Psoas muscle (tissue), 8 donors: ENCODE measurements around the gene LKAAEAR1. TPM values are rescaled to one million over a fixed set of nuclear protein-coding genes. Genes with fewer than 3 reads are reported as not detected.
A peak's percentile ranks its signal among the peaks of the same experiment; 100 is the strongest.

Experiments used
- ATAC-seq, 4 donors: fragments of 200-7000 bp; cut with Tn5 transposase; one replicate each; pipeline ENCODE4 v1.9.1; 2020; ENCODE audit warnings: moderate library complexity in 3 of 4, mild to moderate bottlenecking in 2 of 4
- DNase-seq, 2 donors: peaks; one replicate each; pipeline ENCODE4 v3.0.0-alpha.2; 2020
- H3K27ac ChIP-seq: fragments of 200-600 bp; one replicate; pipeline ENCODE4 v1.8.0; 2022
- H3K27me3 ChIP-seq, 3 donors: fragments of 200-600 bp in 1 of 3; one replicate each; pipeline versions ENCODE4 v1.6.1 to v1.8.0; 2013 to 2022; ENCODE audit warnings: low read length in 2 of 3, mild to moderate bottlenecking in 2 of 3, moderate library complexity in 1 of 3; ENCODE audit not compliant: insufficient read depth in 3 of 3
- H3K36me3 ChIP-seq, 2 donors: fragments of 200-600 bp in 1 of 2; one replicate each; pipeline versions ENCODE4 v1.6.1 to v1.8.0; 2013 to 2022; ENCODE audit warnings: low read depth in 1 of 2, mild to moderate bottlenecking in 1 of 2, moderate library complexity in 1 of 2; ENCODE audit not compliant: insufficient read depth in 1 of 2
- H3K4me1 ChIP-seq: fragments of 200-600 bp; one replicate; pipeline ENCODE4 v1.8.0; 2022
- H3K4me3 ChIP-seq: fragments of 200-600 bp; one replicate; pipeline ENCODE4 v1.8.0; 2022; ENCODE audit warnings: mild to moderate bottlenecking
- H3K9me3 ChIP-seq: fragments of 200-600 bp; one replicate; pipeline ENCODE4 v1.8.0; 2022
- CTCF ChIP-seq: fragments of 200-600 bp; IDR thresholded peaks from one replicate; pipeline ENCODE4 v1.8.0; 2022; ENCODE audit warnings: antibody characterized with exemption
- WGBS, 3 donors: extraction: QIAGEN DNeasy Blood & Tissue Kit; methylation state at CpG; one replicate each; pipeline versions ENCODE4 v1.1.6 to v1.1.7; 2013; 5-methylcytosine and 5-hydroxymethylcytosine counted together
- intact Hi-C, 2 donors: fragments of 100-400 bp; cut with DNase I; formaldehyde crosslinking; loops; one replicate each; pipeline versions ENCODE4 v1.11.0 to v1.14.2; 2022
- polyA plus RNA-seq, 3 donors: library from polyadenylated mRNA; stranded (reverse); fragments of 200-250 nt; gene quantifications; one replicate each; pipeline ENCODE4 v1.2.3, GENCODE V29; 2013
- total RNA-seq, 4 donors: library from RNA; stranded (reverse); fragmentation: NEBNext Ultra II Directional in 2 of 4; extraction: Animal tissue kit (Norgen Biotek cat#: 25700) in 2 of 4; gene quantifications; one replicate each; pipeline versions ENCODE4 v1.2.1 to v1.2.4, GENCODE V29; 2021 to 2023
- donor health status: healthy with polysubstance abuse.
- donor health status: DM: no; HTN: no; CAD: no; lungs with moderate emphysema.
- donor health status: Bipolar disorder and iron deficiency.
- donor health status: healthy.
- donor health status: DM: yes; HTN: yes; CAD: no.
- donor health status: DM: no; HTN: no; CAD: no.
- donor health status: DM: no; HTN: no; CAD: no.
- donor health status: DM: yes; HTN: yes; CAD: no.

LKAAEAR1 gene
- total and polyA plus RNA-seq, 7 donors = not detected

- DNase-seq = no peak
- TF ChIP-seq CTCF = no peak
- Histone ChIP-seq H3K36me3 (no peaks in the 10 kb centered on the region), H3K4me3 (no peak overlapping the region), H3K27ac (no peak overlapping the region), H3K4me1 (no peaks in the 10 kb centered on the region), H3K9me3 (no peaks in the 10 kb centered on the region), H3K27me3 (peaks cover 0 to 87% (median 37%) of the 10 kb centered on the region in 3 donors)
- intact Hi-C loops = no loop called here
- ATAC-seq = peak in 1 of 4 donors; percentile 11
- 39 to 45% (median 41%) methylated on average over 10 to 11 of the region's 11 CpGs for WGBS, 3 donors
Measured at GRCh38 chr20:64045346-64046011, 38.7 kb downstream of the LKAAEAR1 start.

- H3K27me3 ChIP-seq = peaks cover 0 to 87% (median 32%) of the 10 kb centered on the region in 3 donors
- DNase-seq = no peak
- TF ChIP-seq CTCF = no peak
- peak in 3 of 4 donors; percentile 26 to 36 (median 35) for ATAC-seq
- H3K9me3 ChIP-seq = no peaks in the 10 kb centered on the region
- intact Hi-C loops = no loop called here
- H3K27ac ChIP-seq = no peak overlapping the region
- peaks cover under 1% of the 10 kb centered on the region for H3K4me1 ChIP-seq
- no peak overlapping the region for H3K4me3 ChIP-seq
- WGBS, 3 donors = 55 to 61% (median 57%) methylated on average over 13 to 14 of the region's 14 CpGs
- H3K36me3 ChIP-seq = no peaks in the 10 kb centered on the region
Measured at GRCh38 chr20:64044484-64045247, 39.5 kb downstream of the LKAAEAR1 start.

GRCh38 chr20:64043768-64044167 is 40.4 kb downstream of the LKAAEAR1 start:
- H3K27me3 ChIP-seq = peaks cover 0 to 90% (median 34%) of the 10 kb centered on the region in 3 donors
- no peaks in the 10 kb centered on the region for H3K36me3 ChIP-seq
- H3K4me1 ChIP-seq = peaks cover 7% of the 10 kb centered on the region
- intact Hi-C loops = no loop called here
- ATAC-seq = no peak
- H3K9me3 ChIP-seq = no peaks in the 10 kb centered on the region
- no peak for TF ChIP-seq CTCF
- no peak overlapping the region for H3K27ac ChIP-seq
- 76 to 88% (median 80%) methylated on average over 9 of the region's 9 CpGs for WGBS, 3 donors
- H3K4me3 ChIP-seq = no peak overlapping the region
- DNase-seq = no peak

GRCh38 chr20:64042054-64042781 is 42.0 kb downstream of the LKAAEAR1 start:
- H3K36me3 ChIP-seq = no peaks in the 10 kb centered on the region
- peak overlapping the region; percentile 58 for H3K4me3 ChIP-seq
- H3K27ac ChIP-seq = peak overlapping the region; percentile 61
- peaks cover 10% of the 10 kb centered on the region for H3K4me1 ChIP-seq
- H3K27me3 ChIP-seq = peaks cover 0 to 90% (median 28%) of the 10 kb centered on the region in 3 donors
- WGBS, 3 donors = 2% methylated on average over 41 to 55 of the region's 55 CpGs
- ATAC-seq (no peak), DNase-seq (no peak)
- intact Hi-C loops = no loop called here
- no peaks in the 10 kb centered on the region for H3K9me3 ChIP-seq
- TF ChIP-seq CTCF = no peak
